Effector memory CD4-positive, alpha-beta T cell (primary cell): ENCODE results near the gene CEP57L1.
A peak's percentile ranks its signal among the peaks of the same experiment; 100 is the strongest.

Experiments used
- DNase-seq, 3 donors: peaks; one replicate each; pipeline ENCODE4 v3.0.0-alpha.2; 2020
- H3K27ac ChIP-seq: 2 replicates; pipeline ENCODE4 v1.7.0; 2013; ENCODE audit warnings: mild to moderate bottlenecking, low read length, moderate library complexity; ENCODE audit not compliant: insufficient read depth, poor library complexity, severe bottlenecking
- H3K27me3 ChIP-seq: replicated peaks from 2 replicates; pipeline ENCODE4 v1.7.0; 2013; ENCODE audit warnings: mild to moderate bottlenecking, low read length; ENCODE audit not compliant: insufficient read depth, control insufficient read depth, poor library complexity, severe bottlenecking
- H3K36me3 ChIP-seq: 2 replicates; pipeline ENCODE4 v1.7.0; 2013; ENCODE audit warnings: mild to moderate bottlenecking, low read length, moderate library complexity; ENCODE audit not compliant: control insufficient read depth, insufficient read depth
- H3K4me1 ChIP-seq: 2 replicates; pipeline ENCODE4 v1.7.0; 2013; ENCODE audit warnings: low read length, mild to moderate bottlenecking; ENCODE audit not compliant: control insufficient read depth, insufficient read depth, poor library complexity, severe bottlenecking
- H3K4me3 ChIP-seq: 2 replicates; pipeline ENCODE4 v1.7.0; 2013; ENCODE audit warnings: low read length, low read depth, mild to moderate bottlenecking; ENCODE audit not compliant: insufficient read depth, poor library complexity, severe bottlenecking
- H3K9me3 ChIP-seq: 2 replicates; pipeline ENCODE4 v1.7.0; 2013; ENCODE audit warnings: mild to moderate bottlenecking, low read length, moderate library complexity; ENCODE audit not compliant: control insufficient read depth

CEP57L1 gene

DNA sequence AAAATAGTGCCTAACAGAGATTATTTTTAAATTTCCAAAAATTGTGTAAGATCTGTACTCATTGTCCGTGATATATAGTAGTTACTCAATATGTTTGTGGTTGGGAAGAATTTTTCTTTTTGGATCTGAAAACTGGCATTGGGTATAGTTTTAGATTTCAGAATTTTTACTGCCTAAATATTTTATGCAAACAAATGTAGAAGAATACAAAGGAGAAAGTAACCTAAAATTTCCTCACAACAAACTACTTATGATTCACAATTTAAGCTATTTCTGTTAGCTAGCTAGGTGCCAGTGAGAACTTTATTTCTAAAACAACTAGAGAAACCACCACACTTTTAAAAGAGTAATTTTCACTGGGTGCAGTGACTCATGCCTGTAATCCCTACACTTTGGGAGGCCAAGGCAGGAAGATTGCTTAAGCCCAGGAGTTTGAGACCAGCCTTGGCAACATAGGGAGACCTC, 39.5 kb upstream of the CEP57L1 start:
- Histone ChIP-seq H3K4me1 (peaks cover 15% of the 10 kb centered on the region), H3K27ac (no peak overlapping the region), H3K4me3 (no peak overlapping the region), H3K27me3 (no peaks in the 10 kb centered on the region), H3K9me3 (no peaks in the 10 kb centered on the region), H3K36me3 (no peaks in the 10 kb centered on the region)
- DNase-seq, result no peak

DNA sequence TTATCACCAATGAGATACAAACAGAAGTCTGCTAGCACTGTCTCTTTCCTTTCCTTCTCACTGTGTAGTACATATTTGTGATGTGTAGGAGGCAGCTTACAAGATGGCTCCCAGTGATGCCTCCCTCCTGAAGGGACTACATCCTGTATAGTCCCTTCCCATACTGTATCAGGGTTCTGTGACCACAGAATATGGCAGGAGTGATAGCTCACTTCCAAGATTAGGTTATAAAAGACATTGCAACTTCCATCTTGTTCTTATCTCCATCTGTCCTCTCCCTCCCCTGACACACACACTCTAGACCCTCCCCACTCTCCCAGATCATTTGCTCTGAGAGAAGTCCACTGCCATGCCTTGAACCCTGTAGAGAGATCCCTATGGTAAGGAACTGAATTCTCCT, 38.6 kb upstream of the CEP57L1 start:
- H3K27me3 ChIP-seq, result no peaks in the 10 kb centered on the region
- H3K4me1 ChIP-seq, result peaks cover 15% of the 10 kb centered on the region
- no peaks in the 10 kb centered on the region for H3K9me3 ChIP-seq
- no peak overlapping the region for H3K4me3 ChIP-seq
- DNase-seq, result no peak
- H3K27ac ChIP-seq, result no peak overlapping the region
- no peaks in the 10 kb centered on the region for H3K36me3 ChIP-seq

DNA sequence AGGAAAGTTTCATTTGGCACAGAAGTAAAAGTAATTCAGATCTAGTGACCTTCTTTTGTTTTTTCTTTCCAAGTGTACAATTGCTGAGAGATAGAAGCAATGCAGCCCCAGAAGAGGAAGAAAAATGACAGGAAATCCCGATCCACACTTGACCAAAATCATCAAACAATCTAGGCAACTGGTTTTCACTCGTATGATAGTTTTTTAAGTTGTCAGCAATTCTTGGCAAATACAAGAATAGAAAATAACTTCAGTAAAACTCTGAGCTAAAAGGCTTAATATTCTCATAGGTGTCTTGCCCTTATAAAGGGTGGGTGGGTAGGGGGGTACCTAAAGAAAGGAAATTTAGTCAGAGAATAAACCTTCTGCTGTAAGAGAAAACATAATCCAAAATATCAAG, 36.7 kb upstream of the CEP57L1 start:
- Histone ChIP-seq H3K9me3 (no peaks in the 10 kb centered on the region), H3K4me1 (peaks cover 15% of the 10 kb centered on the region), H3K27me3 (no peaks in the 10 kb centered on the region), H3K36me3 (no peaks in the 10 kb centered on the region), H3K27ac (peak overlapping the region; percentile 66), H3K4me3 (no peak overlapping the region)
- no peak for DNase-seq

GRCh38 chr6:109059153-109059552, 36.2 kb upstream of the CEP57L1 start:
- no peaks in the 10 kb centered on the region for H3K36me3 ChIP-seq
- no peak overlapping the region for H3K4me3 ChIP-seq
- H3K27ac ChIP-seq, result peak overlapping the region; percentile 66
- H3K9me3 ChIP-seq, result no peaks in the 10 kb centered on the region
- no peaks in the 10 kb centered on the region for H3K27me3 ChIP-seq
- H3K4me1 ChIP-seq, result peaks cover 18% of the 10 kb centered on the region
- no peak for DNase-seq

GRCh38 chr6:109059571-109060021, 35.7 kb upstream of the CEP57L1 start:
- Histone ChIP-seq H3K4me3 (no peak overlapping the region), H3K36me3 (no peaks in the 10 kb centered on the region), H3K4me1 (peaks cover 20% of the 10 kb centered on the region), H3K27me3 (no peaks in the 10 kb centered on the region), H3K9me3 (no peaks in the 10 kb centered on the region), H3K27ac (peak overlapping the region; percentile 66)
- DNase-seq, result no peak

DNA sequence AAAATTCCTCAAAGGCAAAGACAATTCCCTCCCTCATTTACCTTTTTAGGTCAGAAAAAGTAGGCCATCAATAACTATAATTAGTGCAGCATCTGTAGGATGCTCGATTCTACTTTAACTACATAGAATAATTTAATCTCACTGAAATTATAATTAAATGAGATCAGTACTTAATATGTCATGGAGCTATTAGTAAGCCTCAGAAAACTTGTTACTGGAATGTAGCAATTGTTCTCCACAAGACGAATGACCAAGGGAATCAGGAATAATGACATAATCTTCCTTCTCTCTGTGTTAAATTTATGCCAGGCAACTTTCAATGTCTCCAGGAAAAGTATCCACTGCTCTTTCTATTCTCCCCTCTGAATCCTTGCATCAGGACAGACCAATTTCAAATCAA, 34.7 kb upstream of the CEP57L1 start:
- H3K27ac ChIP-seq, result peak overlapping the region; percentile 66
- H3K9me3 ChIP-seq, result no peaks in the 10 kb centered on the region
- DNase-seq, result no peak
- peaks cover 20% of the 10 kb centered on the region for H3K4me1 ChIP-seq
- H3K36me3 ChIP-seq, result no peaks in the 10 kb centered on the region
- no peaks in the 10 kb centered on the region for H3K27me3 ChIP-seq
- H3K4me3 ChIP-seq, result no peak overlapping the region

DNA sequence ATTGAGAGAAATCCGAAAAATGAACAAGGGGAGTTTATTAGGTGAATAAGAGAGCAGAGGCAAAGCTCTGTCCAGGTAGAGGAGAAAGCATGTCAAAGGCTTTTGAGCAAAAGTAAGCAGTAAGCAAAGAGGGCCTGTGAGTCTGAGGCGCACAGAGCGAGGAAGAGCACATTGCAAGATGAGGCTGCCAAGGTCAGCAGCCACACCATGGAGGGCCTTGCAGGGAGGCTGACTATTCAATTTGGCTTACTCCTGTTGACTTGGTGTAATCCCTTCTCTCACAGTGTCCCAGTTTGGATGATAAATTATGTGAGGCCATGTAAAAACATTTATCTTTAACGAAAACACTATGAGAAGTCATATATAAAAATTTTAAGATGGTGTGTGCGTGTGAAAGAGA, 33.1 kb upstream of the CEP57L1 start:
- peaks cover 20% of the 10 kb centered on the region for H3K4me1 ChIP-seq
- H3K4me3 ChIP-seq, result no peak overlapping the region
- no peak for DNase-seq
- no peaks in the 10 kb centered on the region for H3K9me3 ChIP-seq
- H3K27ac ChIP-seq, result no peak overlapping the region
- H3K36me3 ChIP-seq, result no peaks in the 10 kb centered on the region
- H3K27me3 ChIP-seq, result no peaks in the 10 kb centered on the region

DNA sequence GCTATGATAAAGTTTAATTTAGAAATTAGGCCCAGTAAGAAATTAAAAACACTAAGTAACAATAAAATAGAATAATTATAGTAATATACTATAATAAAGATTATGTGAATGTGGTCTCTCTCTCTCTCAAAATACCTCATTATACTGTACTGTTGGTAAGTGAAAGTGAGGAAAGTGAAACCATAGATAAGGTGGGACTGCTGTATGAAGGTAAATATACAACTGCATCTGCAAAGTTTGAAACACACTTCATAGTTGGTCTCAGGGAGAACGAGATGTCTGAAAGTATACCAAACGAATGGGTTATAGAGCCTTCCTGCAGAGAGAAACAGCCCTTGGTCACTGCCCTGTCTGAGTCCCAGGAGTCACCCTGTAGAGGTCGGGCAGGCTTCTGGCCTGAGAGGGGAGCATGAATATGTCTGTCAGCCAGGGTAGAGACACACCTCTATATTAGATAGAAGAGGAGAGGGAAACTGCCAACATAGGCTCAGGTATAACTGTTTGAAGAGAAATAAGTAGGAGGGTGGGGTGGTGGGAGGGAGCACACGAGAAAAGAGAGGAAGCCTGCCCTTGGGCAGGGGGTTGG, 32.4 kb upstream of the CEP57L1 start:
- H3K36me3 ChIP-seq, result no peaks in the 10 kb centered on the region
- no peak for DNase-seq
- no peaks in the 10 kb centered on the region for H3K27me3 ChIP-seq
- H3K4me3 ChIP-seq, result no peak overlapping the region
- H3K4me1 ChIP-seq, result peaks cover 20% of the 10 kb centered on the region
- H3K27ac ChIP-seq, result no peak overlapping the region
- H3K9me3 ChIP-seq, result no peaks in the 10 kb centered on the region

DNA sequence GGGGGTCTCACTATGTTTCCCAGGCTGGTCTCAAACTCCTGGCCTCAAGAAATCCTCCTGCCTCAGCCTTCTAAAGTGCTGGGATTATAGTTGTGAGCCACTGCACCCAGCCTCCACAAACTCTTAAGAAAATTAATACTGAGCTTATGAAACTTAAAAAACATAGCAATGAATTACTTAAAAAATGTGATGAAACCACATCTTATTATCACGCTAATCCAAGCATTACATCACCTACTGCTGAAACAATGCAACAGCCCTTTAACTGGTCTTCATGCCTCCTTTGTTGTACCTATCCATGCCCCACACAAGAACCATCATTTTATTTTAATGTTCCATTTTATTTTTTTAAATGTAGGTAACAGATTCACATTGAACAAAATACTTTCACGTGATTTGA, 25.6 kb upstream of the CEP57L1 start:
- Histone ChIP-seq H3K27me3 (no peaks in the 10 kb centered on the region), H3K36me3 (no peaks in the 10 kb centered on the region), H3K4me1 (peaks cover 9% of the 10 kb centered on the region), H3K4me3 (no peak overlapping the region), H3K27ac (no peak overlapping the region), H3K9me3 (no peaks in the 10 kb centered on the region)
- no peak for DNase-seq

- no peaks in the 10 kb centered on the region for H3K9me3 ChIP-seq
- peak overlapping the region; percentile 40 for H3K27ac ChIP-seq
- peaks cover 9% of the 10 kb centered on the region for H3K4me1 ChIP-seq
- H3K36me3 ChIP-seq, result no peaks in the 10 kb centered on the region
- DNase-seq, result no peak
- no peaks in the 10 kb centered on the region for H3K27me3 ChIP-seq
- peak overlapping the region; percentile 41 for H3K4me3 ChIP-seq
Observed at GRCh38 chr6:109071125-109071917, 24.0 kb upstream of the CEP57L1 start.
